Esophagus squamous epithelium (tissue), 5 donors: Measurements from ENCODE around the gene GLYAT. TPM values are rescaled to one million over a fixed set of nuclear protein-coding genes. Genes with fewer than 3 reads are reported as not detected.

Source experiments
- DNase-seq: peaks from one replicate; lab custom pipeline; 2025; lab: John Stamatoyannopoulos, UW
- H3K27ac ChIP-seq, 4 donors: fragments of 200-600 bp; sonication (generic); one replicate each; pipeline ENCODE4 v1.5.1; 2016 to 2019; ENCODE audit warnings: mild to moderate bottlenecking in 1 of 4
- H3K27me3 ChIP-seq, 4 donors: fragments of 200-600 bp; sonication (generic); 1 replicate in 3 of 4; 2 replicates in 1 of 4; pipeline versions ENCODE4 v1.5.1 to v1.6.0; 2017 to 2021; ENCODE audit warnings: antibody characterized with exemption in 1 of 4
- H3K36me3 ChIP-seq, 3 donors: fragments of 200-600 bp; sonication (generic); one replicate each; pipeline ENCODE4 v1.5.1; 2016 to 2019
- H3K4me1 ChIP-seq, 3 donors: fragments of 200-600 bp; sonication (generic); one replicate each; pipeline ENCODE4 v1.5.1; 2017 to 2019
- H3K4me3 ChIP-seq, 4 donors: fragments of 200-600 bp; sonication (generic); 1 replicate in 3 of 4; 2 replicates in 1 of 4; pipeline ENCODE4 v1.5.1; 2016 to 2019; ENCODE audit warnings: mild to moderate bottlenecking in 2 of 4, moderate library complexity in 1 of 4
- H3K9me3 ChIP-seq, 3 donors: fragments of 200-600 bp; sonication (generic); one replicate each; pipeline ENCODE4 v1.5.1; 2016 to 2019
- POLR2A ChIP-seq, 4 donors: fragments of 450-650 bp; IDR thresholded peaks; one replicate each; pipeline ENCODE4 v1.6.1; 2017; ENCODE audit warnings: antibody characterized with exemption in 4 of 4, mild to moderate bottlenecking in 4 of 4, moderate library complexity in 3 of 4
- WGBS, 2 donors: methylation state at CpG; one replicate each; pipeline ENCODE4 v1.1.5; 2018; 5-methylcytosine and 5-hydroxymethylcytosine counted together
- intact Hi-C: fragments of 100-400 bp; cut with DNase I; formaldehyde crosslinking; loops from one replicate; pipeline ENCODE4 v1.15.0; 2022
- total RNA-seq, 4 donors: library from RNA; depleted of rRNA; stranded (reverse); fragments of >200 nt; gene quantifications; one replicate each; pipeline ENCODE4 v1.1.0, GENCODE V29; 2016
- TF ChIP-seq, protein P1 (sequence below), 6 experiments: fragments of 450-650 bp in 4 of 6; fragments of 200-600 bp in 2 of 6; sonication (generic) in 2 of 6; IDR thresholded peaks; one replicate each; pipeline ENCODE4 v1.5.1; 2016 to 2019; ENCODE audit warnings: antibody characterized with exemption in 6 of 6, mild to moderate bottlenecking in 4 of 6, moderate library complexity in 4 of 6
- donor health status: DM: yes; HTN: yes; CAD: no.

The GLYAT gene
- total RNA-seq, 4 donors from 2014 or later, result not detected

GRCh38 chr11:58774164-58774593, 42.4 kb upstream of the GLYAT start:
- peaks cover 0 to 28% (median 0%) of the 10 kb centered on the region in 3 donors for H3K4me1 ChIP-seq
- no peak overlapping the region for H3K27ac ChIP-seq
- intact Hi-C loops, result no loop called here
- TF ChIP-seq POLR2A (IDR thresholded peaks at IDR 0.05), result no peak
- TF ChIP-seq, protein P1, sequence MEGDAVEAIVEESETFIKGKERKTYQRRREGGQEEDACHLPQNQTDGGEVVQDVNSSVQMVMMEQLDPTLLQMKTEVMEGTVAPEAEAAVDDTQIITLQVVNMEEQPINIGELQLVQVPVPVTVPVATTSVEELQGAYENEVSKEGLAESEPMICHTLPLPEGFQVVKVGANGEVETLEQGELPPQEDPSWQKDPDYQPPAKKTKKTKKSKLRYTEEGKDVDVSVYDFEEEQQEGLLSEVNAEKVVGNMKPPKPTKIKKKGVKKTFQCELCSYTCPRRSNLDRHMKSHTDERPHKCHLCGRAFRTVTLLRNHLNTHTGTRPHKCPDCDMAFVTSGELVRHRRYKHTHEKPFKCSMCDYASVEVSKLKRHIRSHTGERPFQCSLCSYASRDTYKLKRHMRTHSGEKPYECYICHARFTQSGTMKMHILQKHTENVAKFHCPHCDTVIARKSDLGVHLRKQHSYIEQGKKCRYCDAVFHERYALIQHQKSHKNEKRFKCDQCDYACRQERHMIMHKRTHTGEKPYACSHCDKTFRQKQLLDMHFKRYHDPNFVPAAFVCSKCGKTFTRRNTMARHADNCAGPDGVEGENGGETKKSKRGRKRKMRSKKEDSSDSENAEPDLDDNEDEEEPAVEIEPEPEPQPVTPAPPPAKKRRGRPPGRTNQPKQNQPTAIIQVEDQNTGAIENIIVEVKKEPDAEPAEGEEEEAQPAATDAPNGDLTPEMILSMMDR (IDR thresholded peaks at IDR 0.05), result no peak
- no peak for DNase-seq
- no peaks in the 10 kb centered on the region for H3K9me3 ChIP-seq
- no peaks in the 10 kb centered on the region for H3K36me3 ChIP-seq
- 39 to 58% methylated on average over 4 of the region's 4 CpGs for WGBS, 2 donors
- no peak overlapping the region for H3K4me3 ChIP-seq
- no peaks in the 10 kb centered on the region for H3K27me3 ChIP-seq

DNA sequence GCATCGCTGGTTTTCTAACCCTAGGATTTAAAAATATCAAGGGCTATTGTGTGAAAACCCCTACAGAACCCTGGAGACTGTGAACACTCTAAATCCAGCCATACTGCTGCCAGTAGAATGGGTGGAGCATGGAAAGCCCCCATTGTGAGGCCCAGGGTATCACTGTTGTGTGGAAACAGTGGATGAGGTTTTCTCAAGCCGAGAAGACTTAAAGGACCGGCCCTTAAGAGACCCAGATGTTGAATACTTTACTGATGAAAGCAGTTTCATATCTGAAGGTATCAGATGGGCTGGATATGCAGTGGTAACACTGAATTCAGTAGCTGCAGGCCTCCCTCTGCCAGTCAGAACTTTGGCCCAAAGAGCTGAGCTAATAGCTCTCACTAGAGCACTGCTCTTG, 41.6 kb upstream of the GLYAT start:
- TF ChIP-seq, protein P1 (IDR thresholded peaks at IDR 0.05), result no peak
- TF ChIP-seq POLR2A (IDR thresholded peaks at IDR 0.05), result no peak
- intact Hi-C loops, result no loop called here

DNA sequence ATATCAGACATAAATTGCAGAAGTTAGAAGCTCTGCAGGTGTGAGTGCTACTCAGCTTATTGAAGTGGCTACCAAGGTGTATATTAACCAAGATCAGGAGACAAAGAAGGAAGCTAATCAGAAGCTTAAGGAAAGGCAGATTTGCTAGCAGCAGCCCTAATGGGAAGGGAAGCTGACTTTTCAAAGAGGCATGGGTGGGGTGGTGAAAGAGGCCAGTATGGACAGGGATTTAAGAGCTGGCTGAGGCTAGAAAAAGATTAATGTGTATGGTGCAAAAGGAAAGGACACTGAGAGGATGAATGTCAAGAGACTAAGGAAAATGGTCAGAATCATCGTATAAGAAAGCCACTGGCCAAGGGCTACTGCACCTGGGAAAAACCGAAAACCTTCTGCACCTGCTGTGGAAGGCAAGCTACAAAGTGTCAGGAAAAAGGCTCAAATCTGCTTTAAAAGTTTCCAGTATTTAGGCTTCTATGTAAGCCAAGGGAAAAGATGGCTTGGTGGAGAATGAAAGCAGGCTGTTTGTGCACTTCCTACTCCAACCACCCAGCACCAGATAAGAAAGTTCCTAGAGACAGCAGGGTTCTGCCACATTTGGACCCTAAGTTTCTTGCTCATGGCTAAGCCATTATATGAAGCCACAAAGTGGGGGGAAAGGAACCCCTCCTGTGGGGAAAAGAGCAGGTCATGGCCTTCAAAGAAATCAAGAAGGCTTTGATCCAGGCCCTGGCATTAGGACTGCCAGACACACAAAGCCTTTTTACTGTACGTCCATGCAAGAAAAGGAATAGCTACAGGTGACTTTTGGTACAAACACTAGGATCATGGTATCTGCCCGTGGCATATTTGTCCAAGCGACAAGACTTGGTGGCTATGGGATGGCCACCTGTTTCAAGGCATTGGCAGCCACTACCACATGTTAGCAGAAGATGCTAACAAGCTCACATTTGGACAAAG, 40.9 kb upstream of the GLYAT start:
- 87 to 89% methylated on average over 4 to 5 of the region's 5 CpGs for WGBS, 2 donors
- peaks cover 0 to 28% (median 0%) of the 10 kb centered on the region in 3 donors for H3K4me1 ChIP-seq
- H3K36me3 ChIP-seq, result no peaks in the 10 kb centered on the region
- no peaks in the 10 kb centered on the region for H3K9me3 ChIP-seq
- peak overlapping the region in 1 of 4 donors; percentile 29 for H3K27ac ChIP-seq
- intact Hi-C loops, result no loop called here
- no peak overlapping the region for H3K4me3 ChIP-seq
- TF ChIP-seq POLR2A (IDR thresholded peaks at IDR 0.05), result no peak
- TF ChIP-seq, protein P1 (IDR thresholded peaks at IDR 0.05), result no peak
- DNase-seq, result no peak
- H3K27me3 ChIP-seq, result no peaks in the 10 kb centered on the region

More for the DNA sequence above, 41.6 kb upstream of the GLYAT start:
- H3K27ac ChIP-seq, result no peak overlapping the region
- no peaks in the 10 kb centered on the region for H3K36me3 ChIP-seq
- DNase-seq, result no peak
- no peaks in the 10 kb centered on the region for H3K27me3 ChIP-seq
- H3K4me1 ChIP-seq, result peaks cover 0 to 28% (median 0%) of the 10 kb centered on the region in 3 donors
- no peak overlapping the region for H3K4me3 ChIP-seq
- H3K9me3 ChIP-seq, result no peaks in the 10 kb centered on the region
- 86 to 94% methylated on average over 3 of the region's 3 CpGs for WGBS, 2 donors

GRCh38 chr11:58771458-58771855, 39.7 kb upstream of the GLYAT start:
- TF ChIP-seq POLR2A (IDR thresholded peaks at IDR 0.05), result no peak
- TF ChIP-seq, protein P1 (IDR thresholded peaks at IDR 0.05), result no peak

More at GRCh38 chr11:58771458-58771855, 39.7 kb upstream of the GLYAT start:
- DNase-seq, result no peak
- WGBS, 2 donors, result 66% methylated on average over 3 of the region's 3 CpGs
- Histone ChIP-seq H3K9me3 (no peaks in the 10 kb centered on the region), H3K27me3 (no peaks in the 10 kb centered on the region), H3K36me3 (no peaks in the 10 kb centered on the region), H3K4me1 (peaks cover 0 to 28% (median 0%) of the 10 kb centered on the region in 3 donors), H3K4me3 (no peak overlapping the region), H3K27ac (peak overlapping the region in 2 of 4 donors; percentile 26 to 29)
- intact Hi-C loops, result no loop called here
